OCI-LY1 (cell line): ENCODE data around the gene ZNF195.
"Not testable (repeated sequence)": the region's sequence is repeated elsewhere in the genome, so short reads cannot be mapped to it uniquely, and the experiment has no call there.

Experiments used
- H2AFZ ChIP-seq: fragments of 200-600 bp; sonication (generic), shearing (Covaris generic); 2 replicates; pipeline ENCODE4 v1.6.0; 2014; ENCODE audit warnings: antibody characterized with exemption, mild to moderate bottlenecking, low read length
- H3F3A ChIP-seq: fragments of 200-600 bp; sonication (generic), shearing (Covaris generic); 2 replicates; pipeline ENCODE4 v1.6.0; 2014; ENCODE audit warnings: mild to moderate bottlenecking, antibody characterized with exemption, low read length, moderate library complexity; ENCODE audit not compliant: insufficient read depth
- H3K27ac ChIP-seq: fragments of 200-600 bp; sonication (generic); 2 replicates; pipeline ENCODE4 v1.5.1; 2014; ENCODE audit warnings: low read length, mixed run types, mild to moderate bottlenecking, low read depth; ENCODE audit not compliant: poor library complexity, severe bottlenecking
- H3K27me3 ChIP-seq: fragments of 200-600 bp; sonication (generic); 2 replicates; pipeline ENCODE4 v1.6.0; 2014; ENCODE audit warnings: antibody characterized with exemption, mild to moderate bottlenecking, low read length, moderate library complexity; ENCODE audit not compliant: insufficient read depth
- H3K36me3 ChIP-seq: fragments of 200-600 bp; sonication (generic); 2 replicates; pipeline ENCODE4 v1.6.1; 2014; ENCODE audit warnings: mild to moderate bottlenecking, antibody characterized with exemption, low read length, moderate library complexity, mixed read lengths; ENCODE audit not compliant: insufficient read depth
- H3K4me1 ChIP-seq: fragments of 200-600 bp; sonication (generic); 2 replicates; pipeline ENCODE4 v1.5.1; 2014; ENCODE audit warnings: mild to moderate bottlenecking, low read length, moderate library complexity; ENCODE audit not compliant: insufficient read depth, severe bottlenecking
- H3K4me2 ChIP-seq: fragments of 200-600 bp; sonication (generic), shearing (Covaris generic); 2 replicates; pipeline ENCODE4 v1.6.1; 2014; ENCODE audit warnings: low read length
- H3K4me3 ChIP-seq: fragments of 200-600 bp; sonication (generic); 2 replicates; pipeline ENCODE4 v1.5.1; 2014; ENCODE audit warnings: low read length, low read depth, mild to moderate bottlenecking, mixed read lengths; ENCODE audit not compliant: poor library complexity, severe bottlenecking
- H3K79me2 ChIP-seq: fragments of 200-600 bp; shearing (Covaris generic); 2 replicates; pipeline ENCODE4 v1.6.1; 2016; ENCODE audit warnings: mixed run types, low read length, mixed read lengths; ENCODE audit not compliant: insufficient read depth
- H3K9ac ChIP-seq: fragments of 200-600 bp; sonication (generic), shearing (Covaris generic); 2 replicates; pipeline ENCODE4 v1.6.1; 2014; ENCODE audit warnings: mild to moderate bottlenecking, low read length, mixed read lengths
- H3K9me2 ChIP-seq: fragments of 200-600 bp; sonication (generic), shearing (Covaris generic); 2 replicates; pipeline ENCODE4 v1.6.1; 2014; ENCODE audit warnings: low read depth, mild to moderate bottlenecking, low read length, mixed read lengths
- H3K9me3 ChIP-seq: fragments of 200-600 bp; shearing (Covaris generic); 2 replicates; pipeline ENCODE4 v1.6.1; 2014; ENCODE audit warnings: low read length, mixed read lengths
- H4K20me1 ChIP-seq: fragments of 200-600 bp; sonication (generic), shearing (Covaris generic); 2 replicates; pipeline ENCODE4 v1.6.0; 2016; ENCODE audit warnings: mild to moderate bottlenecking, low read length; ENCODE audit not compliant: insufficient read depth

ZNF195 gene

DNA sequence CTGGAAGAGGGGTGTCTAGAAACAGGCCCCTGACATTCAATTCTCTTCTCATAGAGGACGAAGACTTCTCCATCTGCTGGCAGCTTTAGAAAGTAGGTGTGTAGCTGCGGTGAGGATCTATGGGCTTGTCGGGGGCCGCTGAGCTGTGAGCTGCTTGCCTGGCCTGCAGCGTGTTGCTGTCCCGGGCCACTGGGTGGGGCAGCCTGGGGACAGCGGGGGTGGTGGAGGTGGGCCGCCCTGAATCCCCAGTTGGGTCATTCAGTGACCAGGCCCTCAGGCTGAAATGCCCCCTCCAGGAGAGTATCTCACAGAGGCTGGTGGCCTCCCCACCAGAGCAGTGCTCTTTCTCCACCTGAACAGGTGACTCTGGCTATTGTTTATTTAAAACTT is 23.9 kb upstream of the ZNF195 start:
- not testable (repeated sequence) for H3K27me3 ChIP-seq, H3K9ac ChIP-seq, H4K20me1 ChIP-seq, H3K79me2 ChIP-seq, H3K9me3 ChIP-seq, H3F3A ChIP-seq, H3K27ac ChIP-seq, H2AFZ ChIP-seq, H3K4me3 ChIP-seq, H3K36me3 ChIP-seq, H3K4me2 ChIP-seq, H3K9me2 ChIP-seq, H3K4me1 ChIP-seq

DNA sequence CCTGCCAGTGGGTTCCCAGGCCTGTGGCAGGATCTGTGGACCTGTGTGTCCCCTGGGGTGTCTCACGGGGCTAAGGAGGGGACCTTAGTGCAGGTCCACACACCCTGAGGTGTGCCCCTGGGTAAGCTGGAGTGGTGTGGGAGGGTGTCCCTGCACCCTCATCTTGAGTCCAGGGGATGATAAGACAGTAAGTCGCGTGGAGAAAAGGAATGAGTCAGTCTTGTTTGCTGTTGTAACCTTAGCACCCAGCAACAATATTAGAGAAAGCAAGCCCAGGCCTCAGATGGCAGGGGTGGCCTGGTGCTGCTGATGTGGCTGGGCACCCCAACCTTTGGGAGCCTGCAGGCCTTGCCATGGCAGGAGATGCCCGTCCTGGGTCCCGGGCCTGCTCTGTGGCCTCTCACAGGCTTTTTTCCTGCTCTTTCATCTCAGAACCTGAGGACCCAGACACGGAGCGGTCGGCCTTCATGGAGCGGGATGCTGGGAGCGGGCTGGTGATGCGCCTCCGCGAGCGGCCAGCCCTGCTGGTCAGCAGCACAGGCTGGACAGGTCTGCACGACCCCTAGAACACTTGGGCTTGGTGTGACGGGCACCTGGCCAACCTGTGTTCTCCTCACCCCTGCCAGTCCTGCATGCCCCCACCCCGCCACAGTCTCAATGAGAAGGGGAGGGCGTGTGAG is 23.4 kb upstream of the ZNF195 start:
- not testable (repeated sequence) for H3K9me3 ChIP-seq, H3K36me3 ChIP-seq, H2AFZ ChIP-seq, H3K9me2 ChIP-seq, H3F3A ChIP-seq, H3K79me2 ChIP-seq, H4K20me1 ChIP-seq, H3K4me2 ChIP-seq, H3K9ac ChIP-seq, H3K27me3 ChIP-seq, H3K4me1 ChIP-seq, H3K27ac ChIP-seq, H3K4me3 ChIP-seq

DNA sequence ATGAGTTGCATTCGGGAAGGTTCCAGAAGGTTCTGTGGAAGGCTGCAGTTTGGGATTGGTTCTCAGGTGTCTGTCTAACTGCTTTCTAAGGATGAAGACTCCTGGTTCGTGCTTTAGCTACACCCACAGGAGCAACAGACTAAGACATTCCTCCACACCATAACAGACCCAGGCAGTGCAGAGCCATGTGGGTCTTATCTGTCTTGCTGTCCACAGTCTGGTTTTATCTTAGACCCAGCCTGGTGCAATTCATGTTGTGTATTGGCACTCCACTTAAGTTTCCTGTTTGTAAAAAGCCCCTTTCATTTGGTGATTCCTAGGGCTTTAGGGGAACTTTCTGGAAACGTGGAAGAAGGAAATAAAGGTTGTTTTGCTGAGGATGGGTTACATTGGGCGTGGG is 22.1 kb upstream of the ZNF195 start:
- not testable (repeated sequence) for H3K27ac ChIP-seq, H3K9me3 ChIP-seq, H3K9ac ChIP-seq, H3K9me2 ChIP-seq, H2AFZ ChIP-seq, H4K20me1 ChIP-seq, H3F3A ChIP-seq, H3K27me3 ChIP-seq, H3K4me1 ChIP-seq, H3K36me3 ChIP-seq, H3K4me3 ChIP-seq, H3K4me2 ChIP-seq, H3K79me2 ChIP-seq

DNA sequence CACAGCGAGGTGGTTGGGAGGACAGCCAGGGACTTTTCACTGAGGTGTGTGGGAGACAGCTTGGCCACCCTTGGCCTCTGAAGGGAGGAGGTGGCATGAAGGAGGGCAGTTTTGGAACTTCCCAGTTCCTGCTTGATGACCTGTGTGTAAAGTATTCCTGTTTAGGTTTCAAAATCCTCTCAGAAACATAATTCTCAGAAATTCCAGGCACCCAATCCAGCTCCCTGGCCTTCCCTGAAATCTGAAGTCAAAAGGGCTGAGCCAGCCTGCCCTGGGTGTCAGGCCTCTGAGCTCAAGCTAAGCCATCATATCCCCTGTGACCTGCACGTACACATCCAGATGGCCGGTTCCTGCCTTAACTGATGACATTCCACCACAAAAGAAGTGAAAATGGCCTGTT is 19.6 kb upstream of the ZNF195 start:
- H3K79me2 ChIP-seq, H3K9ac ChIP-seq, H3K4me2 ChIP-seq, H3K9me2 ChIP-seq, H3K9me3 ChIP-seq, H3K36me3 ChIP-seq, H3K27ac ChIP-seq, H4K20me1 ChIP-seq, H3F3A ChIP-seq, H3K4me3 ChIP-seq, H3K4me1 ChIP-seq, H3K27me3 ChIP-seq, H2AFZ ChIP-seq: not testable (repeated sequence)

DNA sequence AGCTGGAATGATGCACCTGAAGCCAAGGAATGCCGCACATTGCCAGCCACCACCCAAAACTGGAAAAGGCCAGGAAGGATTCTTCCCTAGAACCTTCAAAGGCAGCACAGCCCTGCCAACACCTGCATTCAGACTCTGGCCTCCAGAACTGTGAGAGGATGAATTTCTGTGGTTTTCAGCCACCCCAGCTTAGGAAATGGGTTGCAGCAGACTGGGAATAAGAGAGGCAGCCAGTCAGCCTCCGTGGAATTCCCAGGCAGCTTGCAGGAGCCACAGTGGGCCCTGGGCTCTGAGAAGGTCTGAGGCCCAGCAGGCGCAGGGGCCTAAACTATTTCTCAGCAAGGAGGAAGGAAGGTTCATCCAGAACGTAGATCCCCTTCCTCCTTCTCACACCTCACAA is 19.2 kb upstream of the ZNF195 start:
- not testable (repeated sequence) for H3K27ac ChIP-seq, H3K9ac ChIP-seq, H3K36me3 ChIP-seq, H3K4me1 ChIP-seq, H3K9me2 ChIP-seq, H3K9me3 ChIP-seq, H3K4me3 ChIP-seq, H3K27me3 ChIP-seq, H3K79me2 ChIP-seq, H3K4me2 ChIP-seq, H4K20me1 ChIP-seq, H2AFZ ChIP-seq, H3F3A ChIP-seq

DNA sequence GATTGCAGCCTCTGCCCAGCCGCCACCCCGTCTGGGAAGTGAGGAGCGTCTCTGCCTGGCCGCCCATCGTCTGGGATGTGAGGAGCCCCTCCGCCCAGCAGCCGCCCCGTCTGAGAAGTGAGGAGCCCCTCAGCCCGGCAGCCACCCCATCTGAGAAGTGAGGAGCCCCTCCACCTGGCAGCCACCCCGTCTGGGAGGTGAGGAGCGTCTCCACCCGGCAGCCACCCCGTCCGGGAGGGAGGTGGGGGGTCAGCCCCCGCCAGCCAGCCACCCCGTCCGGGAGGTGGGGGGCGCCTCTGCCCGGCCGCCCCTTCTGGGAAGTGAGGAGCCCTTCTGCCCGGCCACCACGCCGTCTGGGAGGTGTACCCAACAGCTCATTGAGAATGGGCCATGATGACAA is 18.3 kb upstream of the ZNF195 start:
- H3K4me3 ChIP-seq, H3K36me3 ChIP-seq: not testable (repeated sequence)

DNA sequence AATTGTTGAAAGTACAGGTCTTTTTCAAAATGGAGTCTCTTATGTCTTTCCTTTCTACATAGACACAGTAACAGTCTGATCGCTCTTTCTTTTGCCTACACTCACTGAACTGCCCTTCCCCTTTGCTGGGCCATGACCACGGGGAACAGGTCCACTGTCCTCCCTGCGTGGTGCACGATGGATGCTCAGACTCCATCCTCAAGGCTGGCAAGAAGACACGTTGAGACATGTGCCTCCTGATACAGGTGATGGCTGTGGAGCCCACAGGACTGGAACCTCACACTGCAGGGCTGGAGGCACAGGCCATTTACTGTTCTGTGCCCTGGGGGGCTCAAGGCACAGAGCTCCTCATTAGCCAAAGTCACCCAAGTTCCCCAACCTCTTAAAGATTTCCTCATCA is 16.5 kb upstream of the ZNF195 start:
- H3K36me3 ChIP-seq, H2AFZ ChIP-seq, H3F3A ChIP-seq, H3K27ac ChIP-seq, H3K79me2 ChIP-seq, H3K4me3 ChIP-seq, H3K27me3 ChIP-seq, H3K4me2 ChIP-seq, H3K9me2 ChIP-seq, H4K20me1 ChIP-seq, H3K9ac ChIP-seq, H3K4me1 ChIP-seq, H3K9me3 ChIP-seq: not testable (repeated sequence)

More for the DNA sequence above, 18.3 kb upstream of the ZNF195 start:
- not testable (repeated sequence) for H4K20me1 ChIP-seq, H3K9me3 ChIP-seq, H3K27me3 ChIP-seq, H3K9me2 ChIP-seq, H3F3A ChIP-seq, H3K9ac ChIP-seq, H3K4me2 ChIP-seq, H3K79me2 ChIP-seq, H3K27ac ChIP-seq, H2AFZ ChIP-seq, H3K4me1 ChIP-seq

DNA sequence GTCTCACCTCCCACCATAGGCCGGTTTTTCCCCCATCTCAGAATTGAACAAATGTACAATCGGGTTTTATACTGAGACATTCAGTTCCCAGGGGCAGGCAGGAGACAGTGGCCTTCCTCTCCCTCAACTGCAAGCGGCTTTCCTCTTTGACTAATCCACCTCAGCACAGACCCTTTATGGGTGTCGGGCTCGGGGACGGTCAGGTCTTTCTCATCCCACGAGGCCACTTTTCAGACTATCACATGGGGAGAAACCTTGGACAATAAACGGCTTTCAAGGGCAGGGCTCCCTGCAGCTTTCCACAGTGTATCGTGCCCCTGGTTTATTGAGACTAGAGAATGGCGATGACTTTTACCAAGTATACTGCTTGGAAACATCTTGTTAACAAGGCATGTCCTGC is 16.0 kb upstream of the ZNF195 start:
- H3K4me3 ChIP-seq, H3K4me2 ChIP-seq, H3K27ac ChIP-seq, H3K27me3 ChIP-seq, H3K79me2 ChIP-seq, H3K9ac ChIP-seq, H3K4me1 ChIP-seq, H3K9me3 ChIP-seq, H4K20me1 ChIP-seq, H3K9me2 ChIP-seq, H2AFZ ChIP-seq, H3F3A ChIP-seq, H3K36me3 ChIP-seq: not testable (repeated sequence)
